HEK293T (cell line): Measurements from ENCODE around the gene CAPRIN2.

Source experiments
- CTCF ChIA-PET: fragments of 350-600 bp; formaldehyde crosslinking; extraction: SDS; loops from one replicate; lab custom pipeline; 2021; ENCODE audit warnings: antibody characterized with exemption, inconsistent platforms; lab: Yijun Ruan, JAX
- POLR2A ChIA-PET: fragments of 350-600 bp; formaldehyde crosslinking; extraction: SDS; loops from one replicate; lab custom pipeline; 2020; ENCODE audit warnings: antibody characterized with exemption, inconsistent platforms; lab: Yijun Ruan, JAX
- DNase-seq: peaks from one replicate; pipeline ENCODE4 v3.0.0; 2012; ENCODE audit warnings: mixed read lengths; ENCODE audit errors: extremely low spot score
- ARNT ChIP-seq: fragments of 450-650 bp; IDR thresholded peaks from 2 replicates; pipeline ENCODE4 v1.6.1; 2017; ENCODE audit warnings: mild to moderate bottlenecking
- BHLHE40 ChIP-seq: fragments of 450-650 bp; IDR thresholded peaks from 2 replicates; pipeline ENCODE4 v1.6.1; 2016; ENCODE audit warnings: mild to moderate bottlenecking, moderate library complexity, borderline replicate concordance
- CTBP1 ChIP-seq: fragments of 450-650 bp; IDR thresholded peaks from 2 replicates; pipeline ENCODE4 v1.6.1; 2016; ENCODE audit warnings: borderline replicate concordance
- ELF4 ChIP-seq: fragments of 450-650 bp; IDR thresholded peaks from 2 replicates; pipeline ENCODE4 v1.6.1; 2017; ENCODE audit warnings: antibody characterized with exemption
- FOXA1 ChIP-seq: fragments of 450-650 bp; IDR thresholded peaks from 2 replicates; pipeline ENCODE4 v1.6.1; 2016; ENCODE audit warnings: mild to moderate bottlenecking
- FOXK2 ChIP-seq: fragments of 450-650 bp; IDR thresholded peaks from 2 replicates; pipeline ENCODE4 v1.6.1; 2016; ENCODE audit warnings: mild to moderate bottlenecking
- FOXM1 ChIP-seq: fragments of 450-650 bp; IDR thresholded peaks from 2 replicates; pipeline ENCODE4 v1.6.1; 2017; ENCODE audit warnings: mild to moderate bottlenecking, borderline replicate concordance
- HDGF ChIP-seq: fragments of 450-650 bp; IDR thresholded peaks from 2 replicates; pipeline ENCODE4 v1.6.1; 2017; ENCODE audit warnings: antibody characterized with exemption, borderline replicate concordance
- L3MBTL2 ChIP-seq: fragments of 450-650 bp; conservative IDR thresholded peaks from 2 replicates; pipeline ENCODE4 v1.6.1; 2016; ENCODE audit warnings: mild to moderate bottlenecking
- LEF1 ChIP-seq: fragments of 450-650 bp; IDR thresholded peaks from 2 replicates; pipeline ENCODE4 v1.6.1; 2017; ENCODE audit warnings: mild to moderate bottlenecking, borderline replicate concordance
- NFRKB ChIP-seq: fragments of 450-650 bp; IDR thresholded peaks from 2 replicates; pipeline ENCODE4 v1.6.1; 2016; ENCODE audit warnings: mild to moderate bottlenecking, moderate library complexity
- PKNOX1 ChIP-seq: fragments of 450-650 bp; IDR thresholded peaks from 2 replicates; pipeline ENCODE4 v1.6.1; 2016
- SP1 ChIP-seq: fragments of 450-650 bp; IDR thresholded peaks from 2 replicates; pipeline ENCODE4 v1.6.1; 2017
- TARDBP ChIP-seq: fragments of 450-650 bp; IDR thresholded peaks from 2 replicates; pipeline ENCODE4 v1.6.1; 2016
- ZNF384 ChIP-seq: fragments of 450-650 bp; IDR thresholded peaks from 2 replicates; pipeline ENCODE4 v1.6.1; 2016

Gene CAPRIN2

GRCh38 chr12:30679241-30679640 lies 75.5 kb downstream of the CAPRIN2 start:
- ChIA-PET POLR2A (no interaction called here), CTCF (no interaction called here)
- no peak for DNase-seq
- TF ChIP-seq ELF4 (no peak), SP1 (no peak), FOXK2 (no peak), CTBP1 (no peak), HDGF (no peak), NFRKB (no peak), PKNOX1 (no peak)

- ChIA-PET CTCF (no interaction called here), POLR2A (no interaction called here)
- TF ChIP-seq BHLHE40 (no peak), FOXK2 (no peak), FOXM1 (no peak), HDGF (no peak), FOXA1 (no peak), PKNOX1 (no peak), ARNT (no peak), NFRKB (no peak), ELF4 (no peak), SP1 (no peak), ZNF384 (no peak), CTBP1 (no peak), TARDBP (no peak), LEF1 (no peak)
- DNase-seq: no peak
Observed at GRCh38 chr12:30678221-30678620, 76.5 kb downstream of the CAPRIN2 start.

DNA sequence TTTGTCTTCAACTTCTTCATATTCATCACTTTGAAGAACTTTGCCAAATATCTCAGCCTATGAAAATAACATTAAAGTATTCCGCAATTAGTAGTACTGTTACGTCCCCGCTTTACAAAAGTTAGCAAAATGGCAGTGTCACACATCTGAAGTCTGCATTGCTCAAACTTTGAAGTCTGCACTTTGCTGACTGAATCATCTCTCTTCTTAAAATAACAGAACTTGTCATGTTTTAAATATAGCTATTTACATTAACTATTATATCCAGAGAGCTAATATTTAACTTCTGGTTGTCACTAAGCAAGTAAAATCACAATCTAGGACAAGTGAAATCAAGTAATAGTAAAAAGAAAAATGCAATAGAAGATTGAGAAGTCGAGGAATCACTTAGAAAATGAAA lies 93.5 kb downstream of the CAPRIN2 start:
- POLR2A ChIA-PET: no interaction called here
- TF ChIP-seq CTBP1: no peak
- TF ChIP-seq L3MBTL2: no peak
- no peak for TF ChIP-seq NFRKB
- TF ChIP-seq FOXK2: no peak
- TF ChIP-seq FOXM1: no peak
- TF ChIP-seq LEF1: no peak
- no peak for DNase-seq
- CTCF ChIA-PET: interaction anchor here (0.7 kb wide), 1 partner anchor 626 kb away, joined by 4 read pairs; no protein-coding TSS in a partner anchor
